NCI-H2171 (cell line): ENCODE measurements around the gene ZNF385D.
"Not testable (repeated sequence)": the region's sequence is repeated elsewhere in the genome, so short reads cannot be mapped to it uniquely, and the experiment has no call there.

ENCODE experiments used
- DNase-seq: peaks from one replicate; lab custom pipeline; 2025; lab: John Stamatoyannopoulos, UW

Gene ZNF385D

GRCh38 chr3:21515417-21515816, 235.6 kb downstream of the ZNF385D start:
- no peak for DNase-seq

DNA sequence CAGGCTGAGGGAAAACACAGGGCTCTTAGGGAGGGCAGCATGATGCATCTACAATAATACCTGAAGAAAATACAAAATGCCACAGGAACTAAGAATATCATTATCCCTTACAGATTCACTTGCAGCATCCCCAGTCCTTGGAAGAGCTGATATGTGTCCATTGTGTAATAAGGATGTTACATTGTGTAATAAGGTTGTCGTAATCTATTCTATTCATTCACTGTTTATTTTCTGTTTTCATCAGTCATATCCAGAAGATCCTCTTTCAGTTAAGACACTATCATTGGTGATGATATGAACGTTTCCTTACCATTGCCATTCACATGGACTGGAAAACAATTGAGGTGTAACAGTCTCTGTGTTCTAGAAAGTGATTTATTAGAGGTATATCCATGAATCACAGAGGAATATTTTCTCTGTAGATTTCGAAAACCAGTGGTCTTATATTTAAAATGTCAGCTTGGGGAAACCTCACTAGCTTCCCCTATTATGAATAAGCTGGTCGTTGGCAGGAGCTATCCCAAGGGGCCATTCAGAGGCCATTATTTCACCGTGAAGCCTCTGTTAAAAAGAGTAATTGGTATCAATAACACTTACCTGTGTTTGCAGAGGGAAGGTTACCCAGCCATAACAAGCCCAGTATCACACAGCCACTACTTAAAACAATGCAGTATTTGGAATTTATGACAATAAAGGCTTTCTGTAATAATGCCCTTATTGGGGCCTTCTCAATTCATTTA, 241.1 kb downstream of the ZNF385D start:
- DNase-seq, result no peak

DNA sequence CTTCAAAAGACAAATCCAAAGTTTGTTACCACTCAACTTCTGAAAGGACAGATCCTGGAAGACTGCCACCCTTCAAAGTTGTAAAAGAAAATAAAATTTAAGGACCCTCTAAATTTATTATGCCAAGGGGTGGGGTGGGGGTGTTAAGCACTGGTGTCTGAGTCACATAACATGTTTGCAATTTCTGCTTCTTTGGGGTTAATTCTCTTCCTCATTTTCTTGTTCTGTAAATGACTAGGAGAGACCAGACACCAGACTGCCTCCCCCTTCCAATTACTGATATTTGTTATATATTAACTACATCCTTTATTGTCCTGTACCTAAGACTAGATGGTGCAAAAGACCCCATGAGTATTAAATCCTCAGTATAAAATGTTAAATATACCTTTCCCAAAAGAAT, 242.8 kb downstream of the ZNF385D start:
- DNase-seq, result no peak

DNA sequence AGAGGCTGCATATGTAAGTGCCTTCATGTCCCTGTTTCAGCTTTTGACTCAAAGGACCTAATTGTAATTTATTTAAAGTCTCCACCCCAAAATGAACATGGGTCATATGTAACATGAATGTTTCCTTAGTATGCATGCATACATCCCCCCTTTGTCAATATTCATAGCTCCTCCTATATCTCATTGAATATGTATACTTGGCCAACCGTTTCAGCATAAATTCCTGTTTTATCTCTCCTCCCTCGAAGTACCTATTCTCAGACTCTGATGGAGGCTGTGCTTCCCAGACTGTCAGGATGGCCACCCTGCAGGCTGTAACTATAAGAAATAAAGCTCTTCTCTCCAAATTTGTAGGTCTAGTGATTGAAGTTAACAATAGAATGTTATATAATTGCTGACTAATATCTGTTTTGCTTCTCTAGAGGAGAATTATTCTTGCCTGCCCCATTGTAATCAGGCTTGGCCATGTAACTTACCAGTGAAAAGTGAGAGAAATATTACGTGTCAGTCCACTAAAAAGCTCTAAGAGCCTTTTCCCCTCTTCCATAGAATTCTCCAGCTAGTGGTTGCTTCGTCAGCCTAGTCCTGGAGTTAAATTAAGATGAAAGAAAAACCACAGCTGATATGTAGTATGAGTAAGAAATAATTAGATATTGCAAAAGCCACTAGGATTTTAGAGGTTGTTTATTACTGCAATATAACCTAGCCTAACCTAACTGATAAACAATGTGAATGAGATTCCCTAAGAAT, 245.1 kb downstream of the ZNF385D start:
- no peak for DNase-seq

- no peak for DNase-seq
Measured at GRCh38 chr3:21502656-21503055, 248.4 kb downstream of the ZNF385D start.

- no peak for DNase-seq
Measured at GRCh38 chr3:21500834-21501233, 250.2 kb downstream of the ZNF385D start.

- not testable (repeated sequence) for DNase-seq
Measured at GRCh38 chr3:21490671-21491070, 260.3 kb downstream of the ZNF385D start.

- no peak for DNase-seq
Measured at GRCh38 chr3:21487520-21487919, 263.5 kb downstream of the ZNF385D start.

DNA sequence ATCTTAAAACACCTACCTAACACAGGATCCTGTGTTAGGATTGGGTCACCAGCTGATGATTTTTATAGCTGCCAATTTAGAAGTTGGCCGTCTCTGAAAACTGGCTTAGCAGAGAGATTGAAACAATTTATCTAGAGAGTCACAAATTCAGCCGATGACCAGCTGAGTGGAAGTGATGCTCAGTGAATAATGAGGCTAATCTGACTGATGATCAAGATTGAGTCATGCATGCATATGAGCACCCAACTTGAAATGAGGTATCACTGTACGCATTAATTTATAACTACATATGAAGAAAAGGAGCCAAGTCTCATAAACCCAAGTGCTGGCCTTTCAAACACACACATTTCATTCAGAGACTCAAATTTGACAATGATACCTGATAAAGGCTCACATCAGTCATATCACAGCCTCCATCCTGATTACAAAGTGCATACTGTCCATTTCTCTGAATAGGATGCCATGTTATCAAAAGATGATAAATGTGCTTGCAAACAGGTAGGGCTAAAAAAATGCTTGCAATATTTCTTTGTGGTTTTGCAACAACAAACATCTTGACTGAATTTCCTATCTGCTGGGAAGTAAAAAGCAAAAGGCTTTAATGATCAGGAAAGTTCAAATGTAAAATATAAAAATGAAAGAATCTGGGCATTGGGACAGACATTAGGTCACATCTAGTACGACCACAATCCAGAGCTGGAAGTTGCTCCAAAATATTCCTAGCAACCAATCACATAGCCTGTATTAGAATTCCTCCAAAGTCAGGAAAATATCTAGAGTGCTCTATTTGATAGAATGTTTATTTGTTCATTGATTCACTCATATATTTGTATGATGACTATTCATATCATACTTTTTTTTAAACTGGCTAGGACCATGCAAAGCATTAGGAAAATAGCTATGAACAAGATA, 264.7 kb downstream of the ZNF385D start:
- not testable (repeated sequence) for DNase-seq

DNA sequence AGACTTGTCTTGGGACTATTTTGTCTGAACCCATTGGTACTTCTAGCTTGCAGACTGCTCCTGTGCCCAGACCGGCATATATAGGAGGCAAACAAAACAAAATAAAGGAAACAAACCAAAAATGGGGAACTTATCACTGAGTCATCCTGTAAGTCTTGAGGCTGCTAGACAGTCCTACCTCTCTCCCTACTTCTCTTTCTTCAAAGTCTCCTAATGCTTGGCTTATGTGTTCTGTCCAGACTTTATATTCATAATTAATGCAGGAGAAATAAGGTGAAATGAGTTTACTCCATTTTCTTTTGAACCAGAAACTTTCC, 266.2 kb downstream of the ZNF385D start:
- no peak for DNase-seq

GRCh38 chr3:21484057-21484827, 266.8 kb downstream of the ZNF385D start:
- DNase-seq, result no peak

GRCh38 chr3:21481991-21482390, 269.0 kb downstream of the ZNF385D start:
- no peak for DNase-seq

- DNase-seq, result no peak
Measured at GRCh38 chr3:21477541-21478288, 273.3 kb downstream of the ZNF385D start.

DNA sequence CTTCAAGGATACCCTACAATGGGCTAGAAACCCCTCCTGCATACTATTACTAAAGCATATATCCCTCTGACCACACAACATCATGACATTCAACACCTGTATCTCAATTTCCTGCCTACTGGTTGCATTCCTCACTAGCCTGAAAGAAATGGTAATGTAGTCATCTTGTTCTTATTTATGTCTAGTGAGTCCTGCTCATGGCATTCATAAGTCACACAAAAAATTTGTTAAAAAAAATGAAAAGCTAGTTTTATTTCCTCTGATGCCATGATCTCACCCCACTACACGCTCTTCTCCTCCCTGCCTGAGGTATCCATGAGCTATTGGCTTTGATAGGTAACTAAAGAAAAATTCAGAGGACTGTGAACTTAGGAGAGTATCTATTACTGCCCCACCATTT, 284.5 kb downstream of the ZNF385D start:
- no peak for DNase-seq

GRCh38 chr3:21464746-21465145, 286.3 kb downstream of the ZNF385D start:
- DNase-seq, result no peak

DNA sequence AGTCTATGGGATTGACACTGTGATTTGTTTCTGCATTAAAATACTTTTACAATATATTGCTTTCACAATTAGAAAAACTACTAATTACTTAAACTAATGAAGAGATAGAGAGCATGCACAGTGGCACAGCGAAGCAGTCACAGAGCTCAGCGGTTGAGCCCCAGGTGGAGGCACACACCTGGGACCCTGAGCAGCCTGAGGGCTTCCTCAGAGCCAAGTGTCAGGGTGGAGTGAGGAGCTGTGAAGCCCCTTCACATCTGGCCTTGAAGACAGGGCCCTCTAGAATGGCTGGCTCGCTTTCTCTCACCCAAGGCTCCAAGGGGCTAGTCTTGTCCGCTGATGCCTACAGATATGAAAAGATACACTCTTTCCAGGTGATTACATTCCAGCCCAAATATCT, 287.7 kb downstream of the ZNF385D start:
- DNase-seq, result no peak

DNA sequence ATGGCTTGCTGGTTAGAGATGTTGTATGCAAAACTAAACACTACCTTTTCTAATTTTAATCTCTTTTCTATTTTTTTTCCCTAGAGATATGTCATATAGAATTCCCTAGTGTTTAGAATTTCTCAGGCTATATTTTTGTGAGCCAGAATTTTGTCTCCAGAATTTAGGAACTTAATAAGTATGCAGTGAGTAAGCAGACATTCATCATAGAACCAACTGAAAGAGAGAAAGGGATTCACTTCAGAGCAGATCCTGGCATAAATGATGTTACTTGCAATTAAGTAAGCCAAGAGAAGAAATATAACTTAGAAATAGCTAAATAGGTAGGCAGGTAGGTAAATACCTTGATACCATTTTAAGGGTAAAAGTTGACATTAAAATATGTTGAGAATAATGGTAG, 288.9 kb downstream of the ZNF385D start:
- DNase-seq, result no peak

DNA sequence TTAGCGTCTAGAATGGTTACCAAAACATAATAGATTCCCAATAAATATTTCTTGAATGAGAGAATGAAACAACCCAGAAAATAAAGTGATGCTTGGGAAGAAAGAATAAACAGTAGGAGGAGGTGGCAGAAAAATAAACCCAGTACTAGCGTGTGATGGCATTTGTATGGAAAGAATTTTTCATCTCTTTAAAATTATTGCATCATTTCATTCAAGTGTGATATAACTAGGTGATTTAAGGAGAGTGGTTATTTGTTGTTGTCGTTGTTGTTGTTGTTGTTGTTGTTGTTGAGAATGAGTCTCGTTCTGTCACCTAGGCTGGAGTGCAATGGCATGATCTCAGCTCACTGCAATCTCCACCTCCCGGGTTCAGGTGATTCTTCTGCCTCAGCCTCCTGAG, 293.9 kb downstream of the ZNF385D start:
- no peak for DNase-seq

GRCh38 chr3:21449738-21450137, 301.3 kb downstream of the ZNF385D start:
- DNase-seq, result no peak

DNA sequence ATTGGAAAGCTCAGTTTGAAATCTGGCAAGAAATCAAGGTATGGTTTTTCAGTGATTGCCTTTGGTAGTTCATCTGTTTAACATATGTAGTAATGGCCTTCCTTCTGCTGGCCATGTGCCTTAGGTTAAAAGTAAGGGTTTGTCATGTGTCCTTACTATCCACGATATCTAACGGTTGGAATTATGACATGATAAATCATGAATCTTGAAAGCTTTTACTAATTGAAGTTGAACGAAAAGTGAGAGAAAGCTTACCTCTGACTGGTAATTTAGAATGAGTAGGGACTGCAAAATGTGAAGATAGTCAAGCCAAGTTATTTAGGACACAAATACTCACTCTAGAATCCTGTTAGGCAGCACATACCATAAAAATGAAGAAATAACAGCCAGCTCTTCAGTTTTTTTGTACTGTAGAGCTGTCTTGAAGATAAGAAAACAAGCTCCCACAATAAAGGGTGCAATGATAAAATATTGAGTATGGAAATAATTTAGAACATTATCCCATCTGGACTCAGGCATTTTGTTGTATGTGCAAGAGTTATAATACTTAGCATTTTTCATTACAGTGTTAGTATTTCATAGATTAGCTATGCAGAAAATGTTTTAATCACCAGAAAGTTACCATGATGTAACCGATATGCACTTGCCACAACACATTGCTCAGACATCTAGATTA, 303.4 kb downstream of the ZNF385D start:
- no peak for DNase-seq
